IMR-90 (cell line): ENCODE data around the gene ADGB. TPM values are rescaled to one million over a fixed set of nuclear protein-coding genes. Genes with fewer than 3 reads are reported as not detected.

Experiments
- ATAC-seq: fragments of 200-7000 bp; cut with Tn5 transposase; 2 replicates; pipeline ENCODE4 v1.9.1; 2020; ENCODE audit warnings: low read depth, mild to moderate bottlenecking, moderate library complexity
- BruUV-seq: library from RNA; stranded (reverse); fragments of 400-500 nt; replicated peaks from 2 replicates; lab custom pipeline; 2021; lab: Mats Ljungman, UMichigan
- CTCF ChIA-PET: fragments of 300-600 bp; formaldehyde crosslinking; extraction: SDS; loops from one replicate; lab custom pipeline; 2021; ENCODE audit warnings: antibody characterized with exemption; lab: Yijun Ruan, JAX
- POLR2A ChIA-PET: fragments of 300-600 bp; sonication (Branson Sonifier 250); formaldehyde crosslinking; loops from one replicate; lab custom pipeline; 2022; ENCODE audit warnings: antibody characterized with exemption; ENCODE audit not compliant: unreplicated experiment; lab: Charles Lee
- DNase-seq: peaks from one replicate; pipeline ENCODE4 v3.0.0; 2013
- H2AFZ ChIP-seq: replicated peaks from 2 replicates; pipeline ENCODE3; 2013; ENCODE audit warnings: low read length, mild to moderate bottlenecking; ENCODE audit not compliant: poor library complexity
- H2AK5ac ChIP-seq: 2 replicates; pipeline ENCODE4 v1.6.1; 2013; ENCODE audit warnings: low read depth, low read length, inconsistent platforms
- H2AK9ac ChIP-seq: replicated peaks from 2 replicates; pipeline ENCODE3; 2013; ENCODE audit warnings: mild to moderate bottlenecking, low read depth, low read length, moderate library complexity; ENCODE audit not compliant: poor library complexity
- H2BK120ac ChIP-seq: 2 replicates; pipeline ENCODE4 v1.6.1; 2013; ENCODE audit warnings: low read depth, low read length, inconsistent platforms
- H2BK15ac ChIP-seq: 3 replicates; pipeline ENCODE4 v1.6.1; 2013; ENCODE audit warnings: low read depth, low read length, inconsistent platforms
- H2BK20ac ChIP-seq: 2 replicates; pipeline ENCODE4 v1.6.1; 2013; ENCODE audit warnings: low read depth, mild to moderate bottlenecking, inconsistent platforms, low read length, moderate library complexity
- H2BK5ac ChIP-seq: 2 replicates; pipeline ENCODE4 v1.6.1; 2013; ENCODE audit warnings: mild to moderate bottlenecking, low read depth, low read length, inconsistent platforms; ENCODE audit not compliant: poor library complexity, severe bottlenecking
- H3K14ac ChIP-seq: replicated peaks from 2 replicates; pipeline ENCODE4 v1.6.1; 2013; ENCODE audit warnings: low read depth, low read length, inconsistent platforms
- H3K18ac ChIP-seq: 2 replicates; pipeline ENCODE4 v1.6.1; 2013; ENCODE audit warnings: low read depth, low read length, control low read depth
- H3K23ac ChIP-seq: 2 replicates; pipeline ENCODE4 v1.6.1; 2013; ENCODE audit warnings: low read depth, low read length, inconsistent platforms
- H3K27ac ChIP-seq: 2 replicates; pipeline ENCODE4 v1.5.1; 2013; ENCODE audit warnings: mild to moderate bottlenecking, control low read depth, low read length; ENCODE audit not compliant: insufficient read depth
- H3K27me3 ChIP-seq: 2 replicates; pipeline ENCODE4 v1.6.1; 2013; ENCODE audit warnings: low read length; ENCODE audit not compliant: control insufficient read depth, insufficient read depth
- H3K36me3 ChIP-seq: 2 replicates; pipeline ENCODE4 v1.6.1; 2013; ENCODE audit warnings: low read length, mixed read lengths; ENCODE audit not compliant: control insufficient read depth, insufficient read depth
- H3K4ac ChIP-seq: 2 replicates; pipeline ENCODE4 v1.6.1; 2013; ENCODE audit warnings: low read depth, low read length, inconsistent platforms
- H3K4me1 ChIP-seq: 2 replicates; pipeline ENCODE4 v1.6.1; 2013; ENCODE audit warnings: low read length, mixed read lengths; ENCODE audit not compliant: control insufficient read depth, insufficient read depth
- H3K4me2 ChIP-seq: 2 replicates; pipeline ENCODE4 v1.6.1; 2013; ENCODE audit warnings: low read depth, mild to moderate bottlenecking, control low read depth, low read length, moderate library complexity
- H3K4me3 ChIP-seq: 2 replicates; pipeline ENCODE4 v1.5.1; 2013; ENCODE audit warnings: low read depth, mild to moderate bottlenecking, control low read depth, low read length, moderate library complexity; ENCODE audit not compliant: insufficient read depth
- H3K56ac ChIP-seq: 2 replicates; pipeline ENCODE4 v1.6.1; 2013; ENCODE audit warnings: low read length, inconsistent platforms; ENCODE audit not compliant: insufficient read depth; ENCODE audit errors: extremely low read depth
- H3K79me1 ChIP-seq, 2 experiments: 2 replicates each; pipeline ENCODE4 v1.6.1; 2013; ENCODE audit warnings: low read length in 2 of 2, inconsistent platforms in 1 of 2, low read depth in 1 of 2
- H3K9ac ChIP-seq: 2 replicates; pipeline ENCODE4 v1.6.1; 2013; ENCODE audit warnings: low read depth, low read length, control low read depth
- H3K9me1 ChIP-seq: 2 replicates; pipeline ENCODE4 v1.6.1; 2013; ENCODE audit warnings: low read length, inconsistent platforms; ENCODE audit not compliant: insufficient read depth
- H3K9me3 ChIP-seq: 2 replicates; pipeline ENCODE4 v1.6.1; 2013; ENCODE audit warnings: low read length; ENCODE audit not compliant: control insufficient read depth, insufficient read depth
- H4K20me1 ChIP-seq: 2 replicates; pipeline ENCODE4 v1.6.1; 2013; ENCODE audit warnings: low read length, inconsistent platforms; ENCODE audit not compliant: insufficient read depth
- H4K5ac ChIP-seq: 2 replicates; pipeline ENCODE4 v1.6.1; 2013; ENCODE audit warnings: mild to moderate bottlenecking, low read depth, low read length, control low read depth
- H4K8ac ChIP-seq, 2 experiments: 2 replicates each; pipeline ENCODE4 v1.6.1; 2013; ENCODE audit warnings: low read depth in 2 of 2, low read length in 2 of 2, control low read depth in 1 of 2, inconsistent platforms in 1 of 2
- H4K91ac ChIP-seq: 2 replicates; pipeline ENCODE4 v1.6.1; 2013; ENCODE audit warnings: low read depth, low read length, inconsistent platforms; ENCODE audit not compliant: insufficient read depth
- BHLHE40 ChIP-seq: fragments of 150-350 bp; IDR thresholded peaks from 2 replicates; pipeline ENCODE4 v1.6.1; 2016; ENCODE audit warnings: mild to moderate bottlenecking, low read depth, low read length
- CEBPB ChIP-seq: IDR thresholded peaks from 2 replicates; pipeline ENCODE4 v1.6.1; 2012; ENCODE audit warnings: low read depth, low read length, improper control_type of control experiment
- CHD1 ChIP-seq: IDR thresholded peaks from 2 replicates; pipeline ENCODE4 v1.6.1; 2012; ENCODE audit warnings: low read depth, low read length, improper control_type of control experiment
- FOS ChIP-seq: fragments of 150-350 bp; IDR thresholded peaks from 2 replicates; pipeline ENCODE4 v1.6.1; 2016; ENCODE audit warnings: low read depth, low read length
- MAFK ChIP-seq: IDR thresholded peaks from 2 replicates; pipeline ENCODE4 v1.6.1; 2012; ENCODE audit warnings: low read depth, low read length, improper control_type of control experiment
- MAZ ChIP-seq: IDR thresholded peaks from 2 replicates; pipeline ENCODE4 v1.6.1; 2012; ENCODE audit warnings: low read depth, mild to moderate bottlenecking, low read length, improper control_type of control experiment, moderate library complexity, borderline replicate concordance
- MXI1 ChIP-seq: IDR thresholded peaks from 2 replicates; pipeline ENCODE4 v1.6.1; 2012; ENCODE audit warnings: low read depth, mild to moderate bottlenecking, low read length, moderate library complexity, borderline replicate concordance
- NFE2L2 ChIP-seq: fragments of 150-350 bp; IDR thresholded peaks from 2 replicates; pipeline ENCODE4 v1.6.1; 2016; ENCODE audit warnings: low read depth, mild to moderate bottlenecking, low read length
- POLR2A ChIP-seq: IDR thresholded peaks from 2 replicates; pipeline ENCODE4 v1.6.1; 2012; ENCODE audit warnings: mild to moderate bottlenecking, low read depth, low read length
- RAD21 ChIP-seq: IDR thresholded peaks from 2 replicates; pipeline ENCODE4 v1.6.1; 2012; ENCODE audit warnings: low read length, improper control_type of control experiment
- RCOR1 ChIP-seq: IDR thresholded peaks from 2 replicates; pipeline ENCODE4 v1.6.1; 2012; ENCODE audit warnings: mild to moderate bottlenecking, low read length, improper control_type of control experiment; ENCODE audit not compliant: insufficient replicate concordance
- RFX5 ChIP-seq: IDR thresholded peaks from 2 replicates; pipeline ENCODE4 v1.8.0; 2012; ENCODE audit warnings: low read depth, mild to moderate bottlenecking, low read length, moderate library complexity
- WGBS, 2 experiments: methylation state at CpG; one replicate each; pipeline versions ENCODE4 v1.1.5 to v1.1.7; 2013; ENCODE audit warnings: missing lambda C conversion rate in 2 of 2; ENCODE audit not compliant: insufficient read length in 1 of 2; ENCODE audit errors: extremely low coverage in 2 of 2; 5-methylcytosine and 5-hydroxymethylcytosine counted together
- dilution Hi-C: fragments of 300-500 bp; cut with HindIII; formaldehyde crosslinking; loops from one replicate; pipeline ENCODE4 v1.14.3; 2018; ENCODE audit warnings: low sequenced_read_pairs; ENCODE audit not compliant: unreplicated experiment
- in situ Hi-C: fragments of 300-500 bp; cut with MboI; formaldehyde crosslinking; loops from 3 replicates; pipeline ENCODE4 v1.14.3; 2019; ENCODE audit warnings: low sequenced_read_pairs, inconsistent platforms, mixed read lengths
- intact Hi-C: fragments of 100-400 bp; cut with micrococcal nuclease; formaldehyde crosslinking; loops from 2 replicates; pipeline ENCODE4 v1.10.0; 2022
- polyA plus RNA-seq, 3 experiments: library from polyadenylated mRNA; depleted of rRNA; stranded (reverse); fragments of >200 nt; gene quantifications; 2 replicates each; pipeline ENCODE4 v1.2.3, GENCODE V29; 2012; ENCODE audit warnings: low replicate concordance in 1 of 3
- total RNA-seq: library from RNA; depleted of rRNA; stranded (reverse); fragments of >200 nt; gene quantifications from 2 replicates; pipeline ENCODE4 v1.2.3, GENCODE V29; 2012
- TF ChIP-seq, protein P1 (sequence below): fragments of 150-350 bp; IDR thresholded peaks from 2 replicates; pipeline ENCODE4 v1.6.1; 2016; ENCODE audit warnings: low read depth, mild to moderate bottlenecking, low read length, moderate library complexity, borderline replicate concordance
- TF ChIP-seq, protein P2 (sequence below): conservative IDR thresholded peaks from 2 replicates; pipeline ENCODE4 v1.5.1; 2012; ENCODE audit warnings: mild to moderate bottlenecking, low read depth, low read length, improper control_type of control experiment
- TF ChIP-seq, protein P3 (sequence below): fragments of 150-350 bp; IDR thresholded peaks from 2 replicates; pipeline ENCODE4 v1.6.1; 2017; ENCODE audit warnings: mild to moderate bottlenecking, antibody characterized with exemption, low read length, low read depth

ADGB gene
- total and polyA plus RNA-seq, 2 of the 4 experiments (the other 2 are of a cell fraction), result not detected

DNA sequence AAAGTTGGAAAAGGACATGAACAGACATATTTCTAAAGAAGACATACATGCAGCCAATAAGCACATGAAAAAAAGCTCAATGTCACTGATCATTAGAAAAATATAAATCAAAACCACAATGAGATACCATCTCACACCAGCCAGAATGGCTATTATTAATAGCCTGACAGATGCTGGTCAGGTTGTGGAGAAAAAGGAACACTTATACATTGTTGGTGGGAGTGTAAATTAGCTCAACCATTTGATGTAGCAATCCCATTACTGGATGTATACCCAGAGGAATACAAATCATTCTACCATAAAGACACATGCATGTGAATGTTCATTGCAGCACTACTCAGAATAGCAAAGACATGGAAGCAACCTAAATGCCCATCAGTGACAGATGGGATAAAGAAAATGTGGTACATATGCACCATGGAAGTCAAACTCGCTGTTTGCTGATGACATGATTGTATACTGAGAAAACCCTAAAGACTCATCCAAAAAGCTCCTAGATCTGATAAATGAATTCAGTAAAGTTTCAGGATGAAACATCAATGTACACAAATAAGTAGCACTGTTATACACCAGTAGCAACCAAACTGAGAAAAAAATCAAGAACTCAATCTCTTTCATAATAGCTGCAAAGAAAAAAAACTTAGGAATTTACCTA is 196.8 kb downstream of the ADGB start:
- dilution Hi-C loops (no loop called here), intact Hi-C loops (no loop called here), in situ Hi-C loops (no loop called here)
- Histone ChIP-seq H3K36me3 (no peaks in the 10 kb centered on the region), H2AFZ (no peak overlapping the region), H3K4me2 (no peak overlapping the region), H3K4ac (no peak overlapping the region), H4K20me1 (no peaks in the 10 kb centered on the region), H3K9me1 (no peaks in the 10 kb centered on the region), H2BK120ac (no peak overlapping the region), H2BK20ac (no peak overlapping the region), H3K4me1 (no peaks in the 10 kb centered on the region), H2BK5ac (no peak overlapping the region), H4K91ac (no peak overlapping the region), H3K14ac (no peak overlapping the region), H3K27ac (no peak overlapping the region), H3K56ac (no peak overlapping the region), H3K27me3 (no peaks in the 10 kb centered on the region), H3K9me3 (peaks cover 4% of the 10 kb centered on the region; the same call in 1 of the 2 replicates), H3K9ac (no peak overlapping the region), H3K79me1 (no peaks in the 10 kb centered on the region), H3K4me3 (no peak overlapping the region), H3K23ac (no peak overlapping the region), H4K8ac (no peak overlapping the region), H3K18ac (no peak overlapping the region), H2BK15ac (no peak overlapping the region), H4K5ac (no peak overlapping the region), H2AK5ac (no peak overlapping the region), H2AK9ac (no peak overlapping the region)
- no TSS peak for BruUV-seq
- ChIA-PET POLR2A (no interaction called here), CTCF (interaction anchor here (1.6 kb wide), 1 partner anchor 10 kb away, joined by 4 read pairs; no protein-coding TSS in a partner anchor)
- ATAC-seq (no peak), DNase-seq (no peak)
- no CpG with 5 or more reads among the region's 1 CpG for whole genome bisulfite sequencing, 2 experiments
- TF ChIP-seq FOS (no peak), BHLHE40 (no peak), RAD21 (no peak), POLR2A (no peak), MXI1 (no peak), CEBPB (no peak), RCOR1 (no peak), NFE2L2 (no peak), MAFK (no peak), MAZ (no peak), RFX5 (no peak), CHD1 (no peak)
- TF ChIP-seq, protein P1, sequence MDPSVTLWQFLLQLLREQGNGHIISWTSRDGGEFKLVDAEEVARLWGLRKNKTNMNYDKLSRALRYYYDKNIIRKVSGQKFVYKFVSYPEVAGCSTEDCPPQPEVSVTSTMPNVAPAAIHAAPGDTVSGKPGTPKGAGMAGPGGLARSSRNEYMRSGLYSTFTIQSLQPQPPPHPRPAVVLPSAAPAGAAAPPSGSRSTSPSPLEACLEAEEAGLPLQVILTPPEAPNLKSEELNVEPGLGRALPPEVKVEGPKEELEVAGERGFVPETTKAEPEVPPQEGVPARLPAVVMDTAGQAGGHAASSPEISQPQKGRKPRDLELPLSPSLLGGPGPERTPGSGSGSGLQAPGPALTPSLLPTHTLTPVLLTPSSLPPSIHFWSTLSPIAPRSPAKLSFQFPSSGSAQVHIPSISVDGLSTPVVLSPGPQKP, result no peak
- TF ChIP-seq, protein P2, sequence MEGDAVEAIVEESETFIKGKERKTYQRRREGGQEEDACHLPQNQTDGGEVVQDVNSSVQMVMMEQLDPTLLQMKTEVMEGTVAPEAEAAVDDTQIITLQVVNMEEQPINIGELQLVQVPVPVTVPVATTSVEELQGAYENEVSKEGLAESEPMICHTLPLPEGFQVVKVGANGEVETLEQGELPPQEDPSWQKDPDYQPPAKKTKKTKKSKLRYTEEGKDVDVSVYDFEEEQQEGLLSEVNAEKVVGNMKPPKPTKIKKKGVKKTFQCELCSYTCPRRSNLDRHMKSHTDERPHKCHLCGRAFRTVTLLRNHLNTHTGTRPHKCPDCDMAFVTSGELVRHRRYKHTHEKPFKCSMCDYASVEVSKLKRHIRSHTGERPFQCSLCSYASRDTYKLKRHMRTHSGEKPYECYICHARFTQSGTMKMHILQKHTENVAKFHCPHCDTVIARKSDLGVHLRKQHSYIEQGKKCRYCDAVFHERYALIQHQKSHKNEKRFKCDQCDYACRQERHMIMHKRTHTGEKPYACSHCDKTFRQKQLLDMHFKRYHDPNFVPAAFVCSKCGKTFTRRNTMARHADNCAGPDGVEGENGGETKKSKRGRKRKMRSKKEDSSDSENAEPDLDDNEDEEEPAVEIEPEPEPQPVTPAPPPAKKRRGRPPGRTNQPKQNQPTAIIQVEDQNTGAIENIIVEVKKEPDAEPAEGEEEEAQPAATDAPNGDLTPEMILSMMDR, result no peak
- TF ChIP-seq, protein P3, sequence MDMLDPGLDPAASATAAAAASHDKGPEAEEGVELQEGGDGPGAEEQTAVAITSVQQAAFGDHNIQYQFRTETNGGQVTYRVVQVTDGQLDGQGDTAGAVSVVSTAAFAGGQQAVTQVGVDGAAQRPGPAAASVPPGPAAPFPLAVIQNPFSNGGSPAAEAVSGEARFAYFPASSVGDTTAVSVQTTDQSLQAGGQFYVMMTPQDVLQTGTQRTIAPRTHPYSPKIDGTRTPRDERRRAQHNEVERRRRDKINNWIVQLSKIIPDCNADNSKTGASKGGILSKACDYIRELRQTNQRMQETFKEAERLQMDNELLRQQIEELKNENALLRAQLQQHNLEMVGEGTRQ, result no peak
